Fibroblast of lung (primary cell): Measurements from ENCODE around the gene IRF4. TPM values are rescaled to one million over a fixed set of nuclear protein-coding genes. Genes with fewer than 3 reads are reported as not detected.

Experiments
- DNase-seq, 2 donors: peaks; one replicate each; pipeline versions ENCODE4 v3.0.0 to v3.0.0-alpha.2; 2010; ENCODE audit warnings: low read depth in 2 of 2
- H2AFZ ChIP-seq: 2 replicates; pipeline ENCODE4 v1.5.1; 2012; ENCODE audit warnings: low read length, control low read depth, inconsistent platforms
- H3K27ac ChIP-seq: 2 replicates; pipeline ENCODE4 v1.5.1; 2011; ENCODE audit warnings: low read length, control low read depth; ENCODE audit not compliant: insufficient read depth
- H3K27me3 ChIP-seq: 2 replicates; pipeline ENCODE4 v1.5.1; 2011; ENCODE audit warnings: mild to moderate bottlenecking, low read length; ENCODE audit not compliant: control insufficient read depth, insufficient read depth
- H3K36me3 ChIP-seq: 2 replicates; pipeline ENCODE4 v1.5.1; 2011; ENCODE audit warnings: low read length; ENCODE audit not compliant: control insufficient read depth, insufficient read depth
- H3K4me1 ChIP-seq: 2 replicates; pipeline ENCODE4 v1.5.1; 2011; ENCODE audit warnings: low read length; ENCODE audit not compliant: control insufficient read depth, insufficient read depth; ENCODE audit errors: extremely low read depth
- H3K4me2 ChIP-seq: 2 replicates; pipeline ENCODE4 v1.5.1; 2011; ENCODE audit warnings: low read length, control low read depth; ENCODE audit not compliant: insufficient read depth; ENCODE audit errors: extremely low read depth
- H3K4me3 ChIP-seq, 4 experiments: fragments of 200-600 bp in 1 of 4; sonication (generic) in 1 of 4; replicated peaks in 1 of 4; 2 replicates each; pipeline ENCODE4 v1.5.1; 2011 to 2016; ENCODE audit warnings: low read length in 4 of 4, low read depth in 3 of 4, mild to moderate bottlenecking in 3 of 4, control low read depth in 2 of 4, inconsistent platforms in 1 of 4, mixed read lengths in 1 of 4; ENCODE audit not compliant: insufficient read depth in 1 of 4; ENCODE audit errors: control extremely low read depth in 1 of 4
- H3K79me2 ChIP-seq: 2 replicates; pipeline ENCODE4 v1.5.1; 2012; ENCODE audit warnings: mild to moderate bottlenecking, low read length, inconsistent platforms; ENCODE audit not compliant: control insufficient read depth, insufficient read depth
- H3K9ac ChIP-seq: 2 replicates; pipeline ENCODE4 v1.5.1; 2011; ENCODE audit warnings: mild to moderate bottlenecking, low read length, control low read depth; ENCODE audit not compliant: insufficient read depth
- H3K9me3 ChIP-seq: 2 replicates; pipeline ENCODE4 v1.5.1; 2012; ENCODE audit warnings: low read depth, low read length; ENCODE audit not compliant: control insufficient read depth, insufficient read depth
- H4K20me1 ChIP-seq: 2 replicates; pipeline ENCODE4 v1.5.1; 2011; ENCODE audit warnings: low read length; ENCODE audit not compliant: control insufficient read depth, insufficient read depth; ENCODE audit errors: extremely low read depth
- EZH2 ChIP-seq: IDR thresholded peaks from 2 replicates; pipeline ENCODE4 v1.5.1; 2012; ENCODE audit warnings: low read length, control low read depth, mild to moderate bottlenecking; ENCODE audit errors: missing control alignments
- polyA plus RNA-seq, 2 donors: library from polyadenylated mRNA; depleted of rRNA in 1 of 2; stranded (reverse) in 1 of 2; unstranded in 1 of 2; fragments of >200 nt; gene quantifications; 2 replicates each; pipeline ENCODE4 v1.2.1, GENCODE V29; 2011 to 2012; ENCODE audit warnings: missing spikeins in 1 of 2
- total RNA-seq: library from RNA; depleted of rRNA; stranded (reverse); fragments of >200 nt; gene quantifications from 2 replicates; pipeline ENCODE4 v1.2.1, GENCODE V29; 2014
- TF ChIP-seq, protein P1 (sequence below), 2 donors: IDR thresholded peaks in 1 of 2; conservative IDR thresholded peaks in 1 of 2; 1 replicate in 1 of 2; 2 replicates in 1 of 2; pipeline ENCODE4 v1.5.1; 2011 to 2012; ENCODE audit warnings: low read length in 2 of 2, control low read depth in 1 of 2, inconsistent platforms in 1 of 2, low read depth in 1 of 2, mild to moderate bottlenecking in 1 of 2

IRF4 gene
- total and polyA plus RNA-seq, 2 donors (not counting 1 experiment from before 2014, with no cell fraction given), result under 0.01 to 0.01 TPM

DNA sequence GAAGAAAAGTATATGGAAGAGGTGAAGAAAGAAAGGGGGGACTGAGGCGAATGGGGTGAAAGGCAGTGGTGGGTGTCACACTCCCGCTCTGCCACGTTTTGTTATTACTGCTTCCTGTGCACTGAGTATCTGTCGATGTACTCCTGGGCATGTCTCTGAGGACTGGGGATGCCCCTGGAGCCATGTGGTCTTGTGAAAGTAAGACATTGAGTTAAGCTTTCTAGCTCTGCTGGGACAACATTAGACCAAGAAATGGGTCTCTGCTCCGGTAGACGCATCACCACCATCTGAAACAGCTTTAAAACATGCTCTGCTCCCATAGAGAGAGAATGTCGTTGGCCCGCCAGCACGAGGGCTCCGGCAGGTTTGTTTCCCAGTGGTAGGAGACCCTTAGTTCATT is 40.0 kb downstream of the IRF4 start:
- H3K27me3 ChIP-seq, result peaks cover 2% of the 10 kb centered on the region
- TF ChIP-seq, protein P1, sequence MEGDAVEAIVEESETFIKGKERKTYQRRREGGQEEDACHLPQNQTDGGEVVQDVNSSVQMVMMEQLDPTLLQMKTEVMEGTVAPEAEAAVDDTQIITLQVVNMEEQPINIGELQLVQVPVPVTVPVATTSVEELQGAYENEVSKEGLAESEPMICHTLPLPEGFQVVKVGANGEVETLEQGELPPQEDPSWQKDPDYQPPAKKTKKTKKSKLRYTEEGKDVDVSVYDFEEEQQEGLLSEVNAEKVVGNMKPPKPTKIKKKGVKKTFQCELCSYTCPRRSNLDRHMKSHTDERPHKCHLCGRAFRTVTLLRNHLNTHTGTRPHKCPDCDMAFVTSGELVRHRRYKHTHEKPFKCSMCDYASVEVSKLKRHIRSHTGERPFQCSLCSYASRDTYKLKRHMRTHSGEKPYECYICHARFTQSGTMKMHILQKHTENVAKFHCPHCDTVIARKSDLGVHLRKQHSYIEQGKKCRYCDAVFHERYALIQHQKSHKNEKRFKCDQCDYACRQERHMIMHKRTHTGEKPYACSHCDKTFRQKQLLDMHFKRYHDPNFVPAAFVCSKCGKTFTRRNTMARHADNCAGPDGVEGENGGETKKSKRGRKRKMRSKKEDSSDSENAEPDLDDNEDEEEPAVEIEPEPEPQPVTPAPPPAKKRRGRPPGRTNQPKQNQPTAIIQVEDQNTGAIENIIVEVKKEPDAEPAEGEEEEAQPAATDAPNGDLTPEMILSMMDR (conservative IDR thresholded peaks at IDR 0.05 in 1 of 2, IDR thresholded peaks at IDR 0.05 in 1 of 2; ENCODE audit: low read depth in 1 of 2, low read length in 2 of 2), result no peak
- TF ChIP-seq EZH2, result no peak

DNA sequence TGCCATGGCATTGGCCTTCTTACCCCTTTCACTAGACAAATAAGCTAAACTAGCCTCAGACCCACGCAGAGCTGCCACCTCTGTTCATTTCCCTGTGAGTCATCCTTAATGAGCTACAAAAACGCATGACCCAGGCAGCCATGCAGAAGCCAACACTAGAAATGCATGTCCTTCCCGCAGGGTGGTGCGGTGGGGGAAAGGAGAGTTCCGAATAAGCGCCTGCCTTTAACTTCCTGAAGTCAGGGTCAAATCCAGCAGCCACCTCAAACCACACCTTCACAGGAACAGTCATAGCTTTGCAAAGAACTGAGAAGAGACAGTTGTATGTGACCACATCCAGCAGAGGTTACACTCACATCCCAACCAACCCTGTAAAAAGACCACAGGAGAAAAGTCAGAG is 40.4 kb downstream of the IRF4 start:
- no peak overlapping the region for H3K9ac ChIP-seq
- H3K27ac ChIP-seq, result no peak overlapping the region

More for the DNA sequence above, 40.0 kb downstream of the IRF4 start:
- H4K20me1 ChIP-seq, result no peaks in the 10 kb centered on the region
- H3K9ac ChIP-seq, result no peak overlapping the region
- no peaks in the 10 kb centered on the region for H3K36me3 ChIP-seq
- no peaks in the 10 kb centered on the region for H3K4me1 ChIP-seq
- H3K4me3 ChIP-seq, result no peak overlapping the region
- no peaks in the 10 kb centered on the region for H3K79me2 ChIP-seq
- no peak overlapping the region for H2AFZ ChIP-seq
- no peak overlapping the region for H3K4me2 ChIP-seq
- H3K27ac ChIP-seq, result no peak overlapping the region
- DNase-seq, result no peak
- H3K9me3 ChIP-seq, result no peaks in the 10 kb centered on the region

DNA sequence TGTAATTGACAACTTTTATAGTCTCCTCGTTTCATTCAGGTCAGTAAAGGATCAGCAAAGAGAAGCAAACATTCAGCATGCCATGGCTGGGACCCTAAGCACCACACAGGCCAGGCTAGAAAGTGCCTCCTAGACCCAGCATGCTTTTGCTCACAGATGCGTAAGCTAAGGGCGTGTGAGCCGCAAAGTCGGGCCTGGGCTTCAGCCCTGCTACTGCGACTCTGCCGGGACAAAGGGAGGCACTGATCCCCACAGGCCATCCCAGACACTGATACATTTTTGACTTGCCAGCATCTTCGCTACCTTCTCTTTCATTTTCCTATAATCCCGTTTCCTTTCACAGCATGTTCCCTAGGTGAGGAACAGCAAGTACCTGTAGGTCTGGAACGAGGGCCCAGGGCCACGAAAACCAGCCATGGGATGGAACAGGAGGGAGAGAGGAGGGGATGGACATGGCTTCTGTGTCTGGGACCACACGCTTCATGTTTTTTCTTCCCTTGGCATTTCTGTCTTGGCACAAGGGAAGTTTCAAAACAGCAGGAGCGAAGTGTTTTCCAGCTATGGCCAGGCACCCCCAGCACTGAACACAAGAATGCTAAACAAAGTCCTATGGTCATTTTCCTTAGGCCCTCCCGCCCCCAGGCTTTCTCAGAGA is 42.6 kb downstream of the IRF4 start:
- H3K27ac ChIP-seq, result no peak overlapping the region
- no peaks in the 10 kb centered on the region for H3K36me3 ChIP-seq
- H3K9me3 ChIP-seq, result no peaks in the 10 kb centered on the region
- no peak overlapping the region for H3K4me2 ChIP-seq
- no peak overlapping the region for H2AFZ ChIP-seq
- no peaks in the 10 kb centered on the region for H3K4me1 ChIP-seq
- H3K27me3 ChIP-seq, result peaks cover 2% of the 10 kb centered on the region
- no peak for TF ChIP-seq EZH2
- no peaks in the 10 kb centered on the region for H4K20me1 ChIP-seq
- no peak for DNase-seq
- H3K4me3 ChIP-seq, result no peak overlapping the region
- H3K79me2 ChIP-seq, result no peaks in the 10 kb centered on the region
- H3K9ac ChIP-seq, result no peak overlapping the region

More for the DNA sequence above, 40.4 kb downstream of the IRF4 start:
- Histone ChIP-seq H3K4me3 (no peak overlapping the region), H2AFZ (no peak overlapping the region), H3K36me3 (no peaks in the 10 kb centered on the region), H3K27me3 (peaks cover 2% of the 10 kb centered on the region), H4K20me1 (no peaks in the 10 kb centered on the region), H3K9me3 (no peaks in the 10 kb centered on the region), H3K4me2 (no peak overlapping the region), H3K4me1 (no peaks in the 10 kb centered on the region), H3K79me2 (no peaks in the 10 kb centered on the region)
- TF ChIP-seq, protein P1 (conservative IDR thresholded peaks at IDR 0.05 in 1 of 2, IDR thresholded peaks at IDR 0.05 in 1 of 2; ENCODE audit: low read depth in 1 of 2, low read length in 2 of 2), result no peak
- no peak for TF ChIP-seq EZH2
- DNase-seq, result peak; percentile 23 to 38
